Stimulated activated CD8-positive, alpha-beta memory T cell treated with anti-CD3 and anti-CD28 coated beads, Interleukin-4, amount 100 ng/mL, for 4 hours (primary cell): ENCODE results near the gene RAI14.
"Not testable (repeated sequence)": the region's sequence is repeated elsewhere in the genome, so short reads cannot be mapped to it uniquely, and the experiment has no call there.

Source experiments
- DNase-seq, 2 donors: peaks; one replicate each; pipeline ENCODE4 v3.0.0-alpha.2; 2020; ENCODE audit warnings: low read depth in 2 of 2, low spot score in 1 of 2

RAI14 gene

DNA sequence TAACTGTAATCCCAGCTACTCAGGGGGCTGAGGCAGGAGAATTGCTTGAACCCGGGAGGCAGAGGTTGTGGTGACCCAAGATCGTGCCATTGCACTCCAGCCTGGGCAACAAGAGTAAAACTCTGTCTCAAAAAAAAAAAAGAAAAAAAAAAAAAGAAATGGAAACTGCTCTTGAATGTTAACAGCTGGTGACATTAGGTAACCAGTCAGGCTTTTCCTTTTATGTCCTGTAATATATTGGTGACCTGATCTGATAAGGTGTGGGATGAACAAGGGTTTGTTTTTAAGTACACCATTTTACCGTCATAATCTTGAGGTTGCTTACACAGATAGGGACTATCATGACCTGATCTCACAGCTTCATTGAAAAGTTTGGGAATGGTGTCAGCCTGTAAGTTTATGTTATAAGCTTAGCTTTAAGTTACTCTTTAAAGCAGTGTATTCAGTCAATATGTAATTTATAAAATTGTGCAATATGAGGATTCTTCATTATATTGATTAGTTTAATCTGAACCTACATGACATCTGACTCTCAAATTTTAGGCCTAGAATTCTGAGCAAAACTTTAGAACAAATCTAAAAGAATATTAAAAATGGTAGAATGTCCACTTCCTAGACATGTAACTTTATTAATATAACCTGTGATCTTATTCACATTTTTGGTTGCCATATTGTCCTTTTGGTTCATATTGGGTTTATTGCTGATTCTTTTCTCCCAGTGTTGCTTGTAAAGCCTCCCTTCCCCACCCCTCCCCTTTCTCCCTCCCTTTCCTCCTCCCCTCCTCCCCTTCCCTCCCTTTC lies 41.4 kb downstream of the RAI14 start:
- no peak for DNase-seq

DNA sequence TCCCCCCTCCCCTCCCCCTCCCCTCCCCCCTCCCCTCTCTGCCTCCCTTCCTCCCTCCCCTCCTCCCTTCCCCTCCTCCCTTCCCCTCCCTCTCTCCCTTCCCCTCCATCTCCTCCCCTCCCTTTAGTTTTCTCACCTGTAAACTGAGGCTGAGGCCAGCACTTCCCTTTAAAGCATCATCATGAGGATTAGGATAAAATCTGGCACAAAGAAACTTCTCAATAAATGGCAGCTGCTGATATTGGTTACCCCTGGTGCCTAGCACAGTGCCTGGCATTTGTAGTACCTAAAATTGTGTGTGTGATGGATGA lies 41.9 kb downstream of the RAI14 start:
- no peak for DNase-seq

DNA sequence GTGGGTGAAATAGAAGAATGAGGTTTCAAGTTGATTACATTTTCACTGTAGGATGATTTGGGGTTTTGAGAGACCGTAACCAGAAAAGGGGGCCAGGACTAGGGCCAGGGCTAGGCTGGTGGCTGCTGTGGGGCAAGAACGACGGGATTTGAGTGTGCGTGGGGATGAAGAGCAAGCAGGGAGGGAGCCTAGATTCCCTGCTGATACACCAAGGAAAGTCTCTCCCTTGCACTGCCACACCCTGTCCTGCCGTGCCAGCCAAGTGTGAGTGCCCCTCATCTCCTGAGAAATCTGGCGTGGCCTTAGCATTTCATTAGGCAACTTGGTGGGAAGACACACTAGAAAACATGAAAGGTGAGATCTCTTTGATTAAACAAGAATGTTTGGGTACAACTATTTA lies 42.6 kb downstream of the RAI14 start:
- DNase-seq = no peak

DNA sequence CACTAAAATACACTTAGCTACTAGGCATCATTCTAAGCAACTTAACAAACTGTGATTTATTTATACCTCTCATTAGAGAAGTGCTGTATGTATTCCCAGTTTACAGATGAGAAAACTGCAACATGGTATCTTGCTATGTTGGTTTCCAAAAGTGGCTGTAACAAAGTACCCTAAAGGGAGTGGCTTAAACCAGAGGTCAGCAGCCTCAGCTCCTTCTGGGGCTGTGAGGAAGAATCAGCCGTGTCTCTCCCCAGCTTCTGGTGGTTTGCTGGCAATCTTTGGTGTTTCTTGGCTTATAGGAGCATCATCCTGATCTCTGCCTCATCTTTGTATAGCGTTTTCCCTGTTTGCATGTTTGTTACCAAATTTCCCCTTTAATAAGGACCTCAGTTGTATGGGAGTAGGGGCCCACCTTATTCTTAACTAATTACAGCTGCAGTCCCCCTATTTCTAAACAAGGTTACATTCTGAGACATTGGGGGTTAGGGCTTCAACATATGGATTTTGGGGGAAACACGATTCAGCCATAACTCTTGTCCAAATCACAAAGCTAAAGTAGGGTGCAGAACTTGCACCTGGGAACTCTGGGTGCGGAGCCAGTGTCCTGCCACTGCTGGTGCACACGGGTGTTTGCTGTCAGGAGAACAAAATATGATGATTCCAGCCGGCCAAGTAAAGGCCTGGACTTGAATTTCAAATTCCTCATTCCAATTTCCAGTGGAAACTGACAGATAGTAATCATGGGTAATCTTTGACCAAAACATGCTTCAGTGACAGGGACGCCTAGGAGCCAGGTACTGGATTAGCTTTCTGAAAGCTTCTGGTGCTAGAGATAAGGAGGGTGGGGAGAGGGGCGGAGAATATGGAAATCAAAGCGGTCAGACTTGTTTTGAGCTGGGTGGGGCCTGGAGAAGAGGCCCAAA lies 43.3 kb downstream of the RAI14 start:
- DNase-seq = no peak

DNA sequence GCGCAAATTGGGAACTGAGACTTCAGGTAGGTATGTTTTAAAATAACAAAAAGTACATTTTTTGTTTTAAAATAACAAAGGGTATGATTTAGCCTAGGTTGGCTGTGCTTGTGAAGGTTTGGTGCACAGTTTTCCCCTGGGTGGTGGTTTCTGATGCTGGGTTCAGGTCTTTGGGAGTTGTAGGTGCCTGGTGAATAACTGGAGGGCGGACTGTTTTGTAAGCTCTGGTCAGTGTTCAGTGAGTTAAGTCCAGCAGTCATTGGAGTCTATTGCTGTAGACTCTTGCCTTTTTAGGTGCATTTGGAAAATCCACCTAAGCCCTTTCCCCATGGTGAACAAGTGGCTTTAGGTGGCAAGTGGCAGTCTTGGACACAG lies 43.9 kb downstream of the RAI14 start:
- no peak for DNase-seq

DNA sequence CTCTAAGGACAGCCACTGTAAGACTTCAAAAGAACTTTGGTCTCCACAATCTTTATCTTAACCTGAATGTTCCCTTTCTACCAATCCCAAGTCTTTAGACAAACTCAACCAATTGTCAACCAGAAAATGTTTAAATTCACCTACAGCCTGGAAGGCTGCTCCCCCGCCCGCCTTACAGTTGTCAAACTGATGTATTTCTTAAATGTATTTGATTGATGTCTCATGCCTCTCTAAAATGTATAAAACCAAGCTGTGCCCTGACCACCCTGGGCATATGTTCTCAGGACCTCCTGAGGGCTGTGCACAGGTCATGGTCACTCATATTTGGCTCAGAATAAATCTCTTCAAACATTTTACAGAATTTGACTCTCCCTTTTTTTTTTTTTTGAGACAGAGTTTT lies 45.3 kb downstream of the RAI14 start:
- not testable (repeated sequence) for DNase-seq

DNA sequence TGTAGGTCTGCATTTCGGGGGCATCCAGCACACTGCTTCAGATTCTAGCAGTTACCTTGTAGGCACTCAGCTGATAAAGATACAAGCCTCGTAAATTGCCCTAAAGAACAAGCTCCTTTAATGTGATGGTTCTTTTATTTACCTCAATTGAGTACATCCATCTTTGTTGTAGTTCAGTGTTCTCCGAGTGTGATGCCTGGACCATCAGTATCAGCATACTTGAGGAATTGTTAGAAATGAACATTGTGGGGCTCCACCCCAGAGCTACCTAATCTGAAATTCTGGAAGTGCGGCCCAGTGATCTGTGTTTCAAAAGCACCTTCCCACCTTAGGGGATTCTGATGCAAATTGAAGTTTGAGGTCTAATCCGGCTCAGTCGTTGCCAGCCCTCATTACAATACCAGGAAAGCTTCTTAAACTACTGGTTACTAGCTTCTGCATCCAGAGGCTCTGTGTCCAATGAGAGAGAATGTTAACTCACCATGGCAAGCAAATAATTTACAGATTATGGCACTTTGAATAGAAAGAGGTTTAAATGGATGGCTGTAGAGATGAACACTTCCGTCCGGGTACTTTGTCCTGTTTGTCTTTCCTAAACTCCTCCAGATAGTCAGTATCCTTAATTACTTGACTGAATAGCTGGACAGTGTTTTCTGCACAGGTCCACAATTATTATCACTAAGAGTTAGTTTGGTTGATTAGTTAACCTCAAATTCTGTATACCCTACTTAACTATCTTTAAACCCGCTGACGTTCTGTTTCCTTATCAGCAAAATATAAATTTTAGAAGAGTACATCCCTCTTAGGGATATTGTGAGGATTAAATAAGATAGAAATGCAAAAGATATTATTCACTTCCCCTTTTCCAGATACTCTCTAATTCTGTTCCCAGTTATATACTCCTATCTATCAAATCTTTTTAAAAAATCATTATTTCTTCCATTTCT lies 47.9 kb downstream of the RAI14 start:
- no peak for DNase-seq

DNA sequence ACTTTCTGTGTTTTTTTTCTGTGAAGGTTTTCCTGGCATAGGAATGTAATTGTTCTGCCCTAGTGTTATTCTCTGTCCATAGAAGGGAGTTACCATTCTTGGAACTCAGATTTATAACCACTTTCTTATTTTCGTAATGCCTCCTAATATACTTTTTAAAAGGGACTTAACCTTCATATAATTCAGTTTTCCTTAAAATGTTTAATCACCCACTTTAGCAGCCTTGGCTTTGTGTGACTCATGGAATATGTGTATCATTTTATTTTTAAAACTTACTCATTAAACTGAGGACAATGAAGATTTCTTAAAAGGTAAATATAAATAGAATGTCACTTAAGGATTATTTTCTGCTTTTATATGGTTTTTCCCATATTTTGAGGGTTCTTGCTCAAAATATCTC lies 50.0 kb downstream of the RAI14 start:
- DNase-seq = no peak

DNA sequence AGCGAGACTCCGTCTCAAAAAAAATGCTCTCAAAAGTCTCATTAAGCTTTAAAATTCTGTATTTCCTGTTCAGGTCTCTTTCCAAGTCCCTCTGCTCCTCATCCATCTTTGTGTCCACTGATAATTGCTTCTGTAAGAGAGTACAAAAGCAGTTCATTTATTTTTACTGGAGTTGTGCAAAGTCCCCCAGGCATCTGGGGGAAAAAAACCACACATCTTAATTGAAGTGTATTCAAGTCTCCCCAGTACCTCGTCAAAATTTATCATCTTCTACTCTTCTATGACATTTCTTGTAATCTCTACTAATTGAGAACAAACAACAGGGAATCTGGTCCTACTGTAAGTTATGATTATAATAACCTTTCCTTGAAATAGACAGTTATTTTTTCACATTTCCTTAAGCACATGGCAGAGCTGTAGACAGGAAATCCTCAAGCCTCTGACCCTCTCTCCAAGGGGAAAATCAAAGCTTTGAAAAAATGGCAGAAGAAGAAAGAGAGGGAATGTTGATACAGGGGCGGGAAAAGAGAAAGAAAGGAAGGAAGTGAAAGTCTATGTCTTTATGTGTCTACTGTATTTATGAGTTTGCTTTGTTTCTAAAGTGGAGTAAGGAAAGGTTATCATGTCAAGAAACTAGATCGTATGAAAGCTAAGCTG lies 51.5 kb downstream of the RAI14 start:
- DNase-seq = no peak

DNA sequence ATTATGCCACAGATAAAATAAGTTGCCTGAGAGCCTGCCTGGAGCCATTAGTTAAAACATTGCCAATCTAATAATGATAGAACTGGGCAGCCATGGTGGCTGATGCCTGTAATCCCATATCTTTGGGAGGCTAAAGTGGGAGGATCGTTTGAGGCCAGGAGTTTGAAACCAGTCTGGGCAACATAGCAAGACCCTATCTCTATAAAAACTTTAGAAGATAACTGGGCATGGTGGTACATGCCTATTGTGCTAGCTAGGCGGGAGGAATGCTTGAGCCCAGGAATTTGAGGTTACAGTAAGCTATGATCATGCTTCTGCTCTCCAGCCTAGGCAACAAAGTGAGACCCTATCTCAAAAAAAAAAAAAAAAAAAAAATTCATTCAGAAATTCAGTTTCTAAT lies 52.6 kb downstream of the RAI14 start:
- no peak for DNase-seq

DNA sequence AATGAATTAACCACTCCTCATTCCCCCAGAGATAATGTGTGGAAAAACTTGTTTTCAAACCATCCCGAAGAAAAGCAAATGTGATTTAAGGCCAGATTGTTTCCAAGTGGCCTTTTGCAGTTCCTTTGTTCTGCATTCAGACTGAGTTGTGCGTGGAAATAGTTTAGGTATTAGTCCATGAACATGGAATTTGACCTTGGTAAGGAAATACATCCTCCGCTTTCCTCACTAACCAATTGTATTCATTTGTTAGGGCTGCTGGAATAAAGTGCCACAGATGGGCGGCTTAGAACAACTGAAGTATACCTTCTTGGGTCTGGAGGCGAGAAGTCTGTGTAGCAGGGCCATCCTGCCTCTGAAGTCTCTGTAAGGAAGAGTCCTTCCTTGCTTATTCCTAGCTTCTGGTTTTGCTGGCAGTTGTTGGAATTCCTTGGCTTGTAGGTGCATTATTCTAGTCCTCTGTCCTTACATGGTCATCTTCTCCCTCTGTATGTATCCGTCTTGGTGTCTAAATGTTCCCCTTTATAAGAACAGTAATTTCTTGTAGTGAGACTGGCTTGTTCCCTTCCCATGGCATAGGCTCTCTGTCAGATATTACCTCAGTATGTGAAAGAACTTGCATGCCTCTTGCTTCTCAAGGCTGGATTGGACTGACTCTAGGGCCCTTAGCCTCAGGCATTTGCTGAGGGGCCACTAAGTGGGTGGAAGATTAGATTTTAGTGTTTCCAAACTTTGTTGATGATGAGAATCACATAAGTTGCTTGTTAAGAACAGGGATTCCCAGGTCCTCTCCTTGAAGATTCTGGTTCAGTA lies 53.9 kb downstream of the RAI14 start:
- DNase-seq = no peak

DNA sequence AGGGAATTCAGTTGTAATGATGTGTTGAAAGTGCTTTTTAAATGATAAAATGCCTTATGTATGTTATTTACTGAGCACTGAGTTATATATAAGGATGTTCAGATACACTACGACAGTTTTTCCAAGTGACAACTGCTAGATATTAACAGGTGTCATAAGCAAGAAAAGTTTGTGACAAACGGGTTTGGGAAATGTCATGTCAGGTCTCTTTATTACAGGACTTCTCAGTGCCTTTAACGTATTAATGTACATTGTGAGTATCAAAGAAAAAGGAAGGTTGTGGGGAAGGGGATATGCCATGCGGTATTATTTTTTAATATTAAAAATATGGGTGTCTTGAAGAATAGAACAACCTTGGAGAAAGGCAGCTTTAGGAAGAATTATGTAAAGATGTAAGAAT lies 56.4 kb downstream of the RAI14 start:
- no peak for DNase-seq

DNA sequence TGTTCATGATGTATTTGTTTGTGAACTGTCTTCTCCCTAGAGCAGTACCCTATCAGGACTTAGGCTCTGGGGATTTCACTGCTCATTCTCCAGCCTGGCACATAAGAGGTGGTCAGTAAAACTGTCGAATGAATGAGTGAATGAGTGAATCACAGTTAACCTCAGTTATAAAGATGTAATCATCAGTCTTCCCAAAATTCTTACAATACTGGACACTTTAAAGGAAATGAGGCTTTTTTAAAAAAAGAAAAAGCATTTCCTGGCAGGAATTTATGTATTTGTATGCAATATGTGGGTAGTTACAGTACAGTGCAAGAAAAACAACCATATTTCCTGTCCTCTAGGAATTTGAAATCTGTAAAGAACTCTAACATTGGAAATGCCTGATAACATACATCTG lies 59.6 kb downstream of the RAI14 start:
- no peak for DNase-seq

DNA sequence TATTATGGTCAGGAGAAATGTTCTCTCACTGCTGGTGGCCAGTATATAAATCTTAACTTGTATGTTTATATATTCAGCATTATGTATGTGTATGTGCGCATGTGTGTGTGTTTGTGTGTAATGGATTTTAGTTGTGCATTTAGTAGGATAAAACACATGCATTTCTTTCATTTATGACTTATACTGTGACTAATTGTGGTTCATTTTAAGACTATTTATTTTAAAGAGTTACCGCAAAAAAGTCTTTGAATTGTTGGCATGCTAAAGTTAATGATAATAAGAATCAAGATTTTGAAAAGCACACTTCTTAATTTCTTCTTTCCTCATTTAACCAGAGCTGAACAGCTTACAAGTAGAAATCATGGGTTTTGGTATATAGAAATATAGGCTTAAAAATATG lies 60.9 kb downstream of the RAI14 start:
- DNase-seq = no peak

DNA sequence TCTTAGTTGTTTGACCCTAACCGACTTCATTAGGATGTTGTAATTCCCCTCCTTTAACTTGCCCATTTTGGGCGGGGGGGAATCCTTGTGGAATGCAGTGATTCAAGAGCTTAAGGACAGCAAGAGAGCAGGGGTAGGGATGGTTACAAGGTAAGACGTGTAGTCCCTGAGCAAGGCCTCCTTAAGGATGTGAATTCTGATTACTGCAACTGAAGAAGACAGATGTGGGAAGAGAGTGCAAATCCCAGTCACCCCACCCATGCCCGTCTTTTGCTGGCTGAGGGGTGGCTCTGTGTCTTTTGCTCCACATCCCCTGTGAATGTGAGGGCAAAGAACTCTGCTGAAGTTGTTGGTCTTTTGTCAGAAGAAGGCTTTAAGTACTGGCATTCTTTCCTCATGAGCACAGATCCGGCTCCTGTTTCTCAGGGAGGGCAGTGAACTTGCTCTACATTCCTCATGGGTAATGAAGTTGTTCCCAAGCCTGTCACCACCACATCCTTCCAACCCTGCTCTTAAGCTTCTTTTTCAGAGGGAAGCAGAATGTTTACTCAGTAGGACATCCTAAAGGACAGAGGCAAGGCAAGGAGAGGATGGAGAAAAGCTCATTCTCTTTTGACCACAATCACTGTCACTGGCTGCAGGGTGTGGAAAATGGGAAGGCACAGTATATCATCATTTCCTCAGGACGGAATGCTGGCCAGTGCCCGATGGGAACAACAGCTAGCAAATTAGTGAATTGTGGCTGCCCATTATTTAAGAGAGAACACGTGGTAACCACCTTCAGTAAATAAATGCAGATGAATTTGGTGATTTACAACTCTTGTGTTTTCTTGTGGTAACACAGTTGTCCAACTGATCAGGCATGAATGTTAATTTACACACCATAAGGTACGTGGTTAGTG lies 61.5 kb downstream of the RAI14 start:
- no peak for DNase-seq

DNA sequence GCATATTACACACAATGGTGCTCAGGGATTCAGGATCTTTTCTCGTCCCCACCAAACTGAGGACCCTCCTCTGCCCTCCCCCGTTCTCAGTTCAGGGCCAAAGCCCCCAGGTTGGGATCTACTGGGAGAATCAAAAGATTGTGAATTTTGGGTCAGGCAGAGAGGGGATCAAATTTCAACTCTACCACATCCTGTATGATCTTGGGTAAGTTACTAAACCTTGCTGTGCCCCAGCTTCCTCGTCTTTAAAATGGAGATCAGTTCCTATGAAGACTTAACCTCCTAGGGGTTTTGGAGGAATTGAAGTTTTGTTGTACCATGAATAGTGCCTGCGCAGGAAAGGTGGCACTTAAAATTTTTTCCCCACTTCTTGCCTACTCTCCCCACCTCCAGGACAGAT lies 62.4 kb downstream of the RAI14 start:
- no peak for DNase-seq

DNA sequence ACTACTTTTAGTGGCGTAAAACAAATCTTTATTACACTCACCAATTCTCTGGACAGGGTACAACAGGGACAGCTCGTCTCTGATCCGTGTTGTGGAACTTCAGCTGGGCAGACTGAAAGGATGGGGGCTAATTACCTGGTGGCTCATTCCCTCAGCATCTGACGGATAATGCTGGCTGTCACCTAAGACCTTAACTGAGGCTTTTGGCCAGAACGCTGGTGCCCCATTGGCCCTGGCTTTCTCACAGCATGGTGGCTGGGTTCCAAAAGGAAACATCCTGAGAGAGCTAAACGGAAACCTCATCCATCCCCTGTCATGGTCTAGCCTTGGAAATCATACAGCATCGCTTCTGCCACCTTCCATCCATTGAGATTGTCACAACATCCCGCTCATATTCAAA lies 62.9 kb downstream of the RAI14 start:
- no peak for DNase-seq

DNA sequence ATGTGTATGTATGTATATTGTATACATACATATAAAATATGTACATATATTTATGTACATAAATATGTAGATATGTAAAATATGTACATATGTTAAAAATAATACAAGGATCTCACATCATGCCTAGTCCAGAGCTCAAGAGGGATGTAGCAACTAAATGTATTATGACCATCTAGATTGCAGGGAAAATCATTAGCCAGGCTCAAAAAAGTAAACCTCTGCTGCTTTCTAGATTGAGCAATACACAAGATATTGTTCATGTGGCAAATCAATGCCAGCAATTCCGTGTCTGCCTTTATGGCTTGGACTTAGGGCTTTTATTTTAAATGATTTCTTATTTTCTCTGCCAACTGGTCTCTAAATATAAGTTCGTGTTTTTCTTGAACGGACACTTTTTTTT lies 65.2 kb downstream of the RAI14 start:
- no peak for DNase-seq

DNA sequence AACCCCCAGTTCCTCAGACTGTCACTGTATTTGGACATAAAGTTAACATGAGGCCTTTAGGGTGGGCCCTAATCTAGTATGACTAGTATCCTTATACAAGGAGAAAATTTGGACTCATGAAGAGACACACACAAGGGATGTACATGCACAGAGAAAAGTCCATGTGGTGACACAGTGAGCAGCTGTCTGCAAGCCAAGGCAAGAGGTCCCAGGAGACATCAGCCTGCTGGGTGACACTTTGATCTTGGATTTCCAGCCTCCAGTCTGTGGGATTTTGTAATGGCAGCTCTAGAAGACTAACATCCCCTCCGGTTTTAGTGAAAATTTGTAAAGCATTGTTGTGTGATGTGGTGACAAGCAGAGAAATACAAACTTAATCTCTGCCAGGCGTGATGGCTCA lies 66.1 kb downstream of the RAI14 start:
- DNase-seq = no peak
